Right lobe of liver (tissue), 6 donors: ENCODE results near the gene KCNG3. TPM values are rescaled to one million over a fixed set of nuclear protein-coding genes. Genes with fewer than 3 reads are reported as not detected.

ENCODE experiments used
- ATAC-seq, 4 donors: fragments of 200-7000 bp; cut with Tn5 transposase; one replicate each; pipeline ENCODE4 v1.9.1; 2020; ENCODE audit warnings: mild to moderate bottlenecking in 4 of 4, moderate library complexity in 4 of 4
- DNase-seq, 3 donors: peaks; one replicate each; pipeline ENCODE4 v3.0.0-alpha.2; 2020
- H3K27ac ChIP-seq, 3 donors: fragments of 200-600 bp; one replicate each; pipeline ENCODE4 v1.8.0; 2022
- H3K27me3 ChIP-seq, 2 donors: fragments of 200-600 bp; one replicate each; pipeline ENCODE4 v1.8.0; 2022
- H3K36me3 ChIP-seq, 4 donors: fragments of 200-600 bp; sonication (generic) in 1 of 4; one replicate each; pipeline versions ENCODE4 v1.5.1 to v1.8.0; 2017 to 2022; ENCODE audit warnings: control low read depth in 1 of 4
- H3K4me1 ChIP-seq, 4 donors: fragments of 200-600 bp; sonication (generic) in 1 of 4; one replicate each; pipeline versions ENCODE4 v1.5.1 to v1.8.0; 2017 to 2022; ENCODE audit warnings: control low read depth in 1 of 4
- H3K4me3 ChIP-seq, 3 donors: fragments of 200-600 bp; one replicate each; pipeline ENCODE4 v1.8.0; 2022
- H3K9me3 ChIP-seq, 4 donors: fragments of 200-600 bp; sonication (generic) in 1 of 4; one replicate each; pipeline versions ENCODE4 v1.5.1 to v1.8.0; 2017 to 2022; ENCODE audit warnings: control low read depth in 1 of 4
- POLR2A ChIP-seq: fragments of 450-650 bp; IDR thresholded peaks from one replicate; pipeline ENCODE4 v1.6.1; 2017; ENCODE audit warnings: antibody characterized with exemption, mild to moderate bottlenecking
- WGBS: methylation state at CpG from one replicate; pipeline ENCODE4 v1.1.6; 2018; ENCODE audit warnings: low coverage, low lambda C conversion rate; ENCODE audit not compliant: insufficient coverage; ENCODE audit errors: missing lambda C conversion rate; 5-methylcytosine and 5-hydroxymethylcytosine counted together
- intact Hi-C, 2 donors: fragments of 100-400 bp; cut with DNase I; formaldehyde crosslinking; loops; one replicate each; pipeline versions ENCODE4 v1.11.2 to v1.14.1; 2022
- total RNA-seq, 6 experiments: library from RNA; depleted of rRNA in 2 of 6; stranded (reverse); fragments of >200 nt in 2 of 6; fragmentation: NEBNext Ultra II Directional in 3 of 6; extraction: Animal tissue kit (Norgen Biotek cat#: 25700) in 3 of 6; gene quantifications; one replicate each; pipeline versions ENCODE4 v1.1.0 to v1.2.4, GENCODE V29; 2016 to 2023
- TF ChIP-seq, protein P1 (sequence below), 4 donors: fragments of 200-600 bp in 3 of 4; fragments of 450-650 bp in 1 of 4; IDR thresholded peaks; one replicate each; pipeline versions ENCODE4 v1.5.1 to v1.8.0; 2016 to 2022; ENCODE audit warnings: antibody characterized with exemption in 4 of 4, mild to moderate bottlenecking in 2 of 4
- donor health status: DM: no; HTN: yes; CAD: no.
- donor health status: DM: no; HTN: no; CAD: no.
- donor health status: DM: no; HTN: no; CAD: no.
- donor health status: DM: no; HTN: yes; CAD: no.
- donor health status: DM: no; HTN: yes; CAD: no.

The KCNG3 gene
- total RNA-seq, 6 experiments from 2014 or later = 0.06 TPM; not detected in 5

DNA sequence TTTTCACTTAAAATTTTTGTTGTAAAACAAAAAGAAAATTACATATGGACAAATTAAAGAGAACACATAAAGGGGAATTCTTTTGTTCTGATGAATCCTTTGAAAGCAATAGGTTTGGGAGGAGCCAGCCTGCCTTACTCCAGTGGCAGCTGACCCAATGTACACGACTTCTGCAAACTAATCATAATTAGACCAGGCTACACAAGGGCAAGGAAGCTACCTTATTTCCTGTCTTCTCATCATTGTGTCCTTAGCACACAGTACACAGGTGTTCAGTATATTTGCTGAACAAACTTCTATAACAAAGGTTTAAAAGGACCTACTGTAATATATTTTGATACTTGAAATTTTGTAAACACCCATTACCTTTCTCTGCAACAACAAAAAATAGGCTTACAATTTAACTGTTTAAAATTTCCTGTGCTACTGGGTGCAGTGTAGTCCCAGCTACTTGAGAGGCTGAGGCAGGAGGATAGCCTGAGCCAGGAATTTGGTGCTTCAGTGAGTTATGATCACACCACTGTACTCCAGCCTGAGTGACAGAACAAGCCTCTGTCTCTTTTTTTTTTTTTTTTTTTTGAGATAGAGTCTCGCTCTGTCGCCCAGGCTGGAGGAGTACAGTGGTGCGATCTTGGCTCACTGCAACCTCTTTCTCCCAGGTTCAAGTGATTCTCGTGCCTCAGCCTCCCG lies 18.9 kb downstream of the KCNG3 start:
- ATAC-seq = no peak
- no peaks in the 10 kb centered on the region for H3K36me3 ChIP-seq
- no peaks in the 10 kb centered on the region for H3K27me3 ChIP-seq
- no peak overlapping the region for H3K27ac ChIP-seq
- no peak for TF ChIP-seq POLR2A
- TF ChIP-seq, protein P1, sequence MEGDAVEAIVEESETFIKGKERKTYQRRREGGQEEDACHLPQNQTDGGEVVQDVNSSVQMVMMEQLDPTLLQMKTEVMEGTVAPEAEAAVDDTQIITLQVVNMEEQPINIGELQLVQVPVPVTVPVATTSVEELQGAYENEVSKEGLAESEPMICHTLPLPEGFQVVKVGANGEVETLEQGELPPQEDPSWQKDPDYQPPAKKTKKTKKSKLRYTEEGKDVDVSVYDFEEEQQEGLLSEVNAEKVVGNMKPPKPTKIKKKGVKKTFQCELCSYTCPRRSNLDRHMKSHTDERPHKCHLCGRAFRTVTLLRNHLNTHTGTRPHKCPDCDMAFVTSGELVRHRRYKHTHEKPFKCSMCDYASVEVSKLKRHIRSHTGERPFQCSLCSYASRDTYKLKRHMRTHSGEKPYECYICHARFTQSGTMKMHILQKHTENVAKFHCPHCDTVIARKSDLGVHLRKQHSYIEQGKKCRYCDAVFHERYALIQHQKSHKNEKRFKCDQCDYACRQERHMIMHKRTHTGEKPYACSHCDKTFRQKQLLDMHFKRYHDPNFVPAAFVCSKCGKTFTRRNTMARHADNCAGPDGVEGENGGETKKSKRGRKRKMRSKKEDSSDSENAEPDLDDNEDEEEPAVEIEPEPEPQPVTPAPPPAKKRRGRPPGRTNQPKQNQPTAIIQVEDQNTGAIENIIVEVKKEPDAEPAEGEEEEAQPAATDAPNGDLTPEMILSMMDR (IDR thresholded peaks at IDR 0.05) = no peak
- DNase-seq = no peak
- intact Hi-C loops = no loop called here
- no peaks in the 10 kb centered on the region for H3K9me3 ChIP-seq
- no peak overlapping the region for H3K4me3 ChIP-seq
- 84% methylated on average over 6 of the region's 6 CpGs for WGBS
- H3K4me1 ChIP-seq = no peaks in the 10 kb centered on the region

DNA sequence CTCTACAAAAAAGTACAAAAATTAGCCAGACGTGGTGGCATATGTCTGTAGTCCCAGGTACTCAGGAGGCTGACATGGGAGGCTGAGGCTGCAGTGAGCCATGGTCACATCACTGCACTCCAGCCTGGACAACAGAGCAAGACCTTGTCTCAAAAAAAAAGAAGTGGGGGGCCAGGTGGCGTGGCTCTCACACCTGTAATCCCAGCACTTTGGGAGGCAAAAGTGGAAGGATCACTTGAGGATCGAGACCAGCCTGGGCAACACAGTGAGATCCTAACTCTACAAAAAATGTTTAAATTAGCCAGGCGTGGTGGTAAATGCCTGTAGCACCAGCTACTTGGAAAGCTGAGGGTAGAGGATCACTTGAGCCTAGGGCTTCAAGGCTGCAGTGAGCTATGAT lies 23.1 kb downstream of the KCNG3 start:
- Histone ChIP-seq H3K27me3 (no peaks in the 10 kb centered on the region), H3K9me3 (no peaks in the 10 kb centered on the region), H3K4me3 (no peak overlapping the region), H3K4me1 (no peaks in the 10 kb centered on the region), H3K36me3 (no peaks in the 10 kb centered on the region), H3K27ac (no peak overlapping the region)
- DNase-seq (no peak), ATAC-seq (no peak)
- WGBS = 54% methylated on average over 4 of the region's 4 CpGs
- intact Hi-C loops = no loop called here
- TF ChIP-seq, protein P1 (IDR thresholded peaks at IDR 0.05) = no peak
- TF ChIP-seq POLR2A = no peak

DNA sequence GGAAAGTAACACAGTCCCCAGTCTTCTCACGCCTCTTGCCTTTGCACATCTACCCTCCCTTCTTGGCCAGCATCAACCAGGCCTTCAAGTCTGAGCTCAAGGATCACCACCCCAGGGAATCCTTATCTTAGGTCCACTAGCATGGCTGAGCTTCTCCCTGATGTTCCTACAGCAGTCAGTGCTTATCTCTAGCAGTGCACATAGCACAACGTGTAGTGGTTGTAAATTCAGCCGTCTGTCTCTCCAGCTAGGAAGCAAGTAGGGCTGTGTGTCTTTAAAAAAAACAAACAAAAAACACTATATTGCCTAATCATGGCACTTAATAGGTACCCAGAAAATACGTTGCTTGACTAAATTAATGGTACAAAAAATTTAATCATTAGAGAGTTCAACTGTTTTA lies 29.2 kb downstream of the KCNG3 start:
- no peak overlapping the region for H3K4me3 ChIP-seq
- no peaks in the 10 kb centered on the region for H3K36me3 ChIP-seq
- no peak overlapping the region for H3K27ac ChIP-seq
- TF ChIP-seq, protein P1 (IDR thresholded peaks at IDR 0.05) = no peak
- no peak for TF ChIP-seq POLR2A
- H3K27me3 ChIP-seq = no peaks in the 10 kb centered on the region
- DNase-seq = no peak
- 56% methylated on average over 4 of the region's 4 CpGs for WGBS
- intact Hi-C loops = no loop called here
- ATAC-seq = no peak
- H3K9me3 ChIP-seq = no peaks in the 10 kb centered on the region
- no peaks in the 10 kb centered on the region for H3K4me1 ChIP-seq

DNA sequence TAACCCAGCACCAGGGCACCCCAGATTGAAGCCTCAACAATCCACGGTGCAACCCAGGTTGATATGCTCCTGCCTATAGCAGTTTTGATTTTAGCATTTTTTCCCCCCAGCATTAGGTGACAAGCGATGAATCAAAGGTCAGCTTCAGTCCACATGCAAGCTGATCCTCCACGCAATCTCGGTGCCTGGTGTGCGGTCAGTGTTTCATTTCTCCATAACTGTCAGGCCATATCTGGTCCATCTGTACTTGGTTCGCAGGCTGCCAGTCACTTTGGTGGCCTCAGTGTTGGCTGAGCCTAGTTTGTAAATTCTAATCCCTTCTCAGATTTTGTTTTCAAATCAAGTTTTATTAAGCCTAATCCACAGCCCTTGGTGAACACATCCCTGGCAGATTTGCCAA lies 30.2 kb downstream of the KCNG3 start:
- Histone ChIP-seq H3K36me3 (no peaks in the 10 kb centered on the region), H3K4me1 (no peaks in the 10 kb centered on the region), H3K9me3 (no peaks in the 10 kb centered on the region), H3K4me3 (no peak overlapping the region), H3K27me3 (no peaks in the 10 kb centered on the region), H3K27ac (no peak overlapping the region)
- WGBS = 78% methylated on average over 6 of the region's 6 CpGs
- TF ChIP-seq POLR2A = no peak
- TF ChIP-seq, protein P1 (IDR thresholded peaks at IDR 0.05) = no peak
- intact Hi-C loops = no loop called here
- DNase-seq (no peak), ATAC-seq (no peak)

DNA sequence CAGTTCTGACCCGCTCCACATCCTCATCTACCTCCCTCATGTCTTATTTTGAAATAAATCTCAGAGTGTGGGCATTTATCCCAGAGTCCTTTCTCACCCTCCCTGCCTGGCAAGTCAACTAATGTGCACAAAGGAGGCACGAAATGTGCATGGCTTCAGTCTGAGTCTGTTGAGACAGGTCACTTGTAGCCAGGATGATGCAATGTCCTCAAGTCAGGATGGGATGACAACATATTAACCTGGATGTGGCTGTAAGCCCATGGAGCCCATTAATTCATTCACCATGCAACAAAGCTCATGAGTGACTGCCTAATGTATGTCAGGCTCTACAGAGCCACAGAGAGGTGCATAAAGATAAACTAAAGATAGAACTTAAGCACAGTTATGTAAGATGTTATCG lies 34.5 kb downstream of the KCNG3 start:
- H3K4me1 ChIP-seq = no peaks in the 10 kb centered on the region
- no peaks in the 10 kb centered on the region for H3K9me3 ChIP-seq
- no peak for ATAC-seq
- H3K27me3 ChIP-seq = no peaks in the 10 kb centered on the region
- DNase-seq = no peak
- TF ChIP-seq, protein P1 (IDR thresholded peaks at IDR 0.05) = no peak
- TF ChIP-seq POLR2A = no peak
- intact Hi-C loops = no loop called here
- no peak overlapping the region for H3K27ac ChIP-seq
- WGBS = 76% methylated on average over 3 of the region's 3 CpGs
- H3K36me3 ChIP-seq = no peaks in the 10 kb centered on the region
- no peak overlapping the region for H3K4me3 ChIP-seq
